ENCODE results near the gene CEBPG.

DNA sequence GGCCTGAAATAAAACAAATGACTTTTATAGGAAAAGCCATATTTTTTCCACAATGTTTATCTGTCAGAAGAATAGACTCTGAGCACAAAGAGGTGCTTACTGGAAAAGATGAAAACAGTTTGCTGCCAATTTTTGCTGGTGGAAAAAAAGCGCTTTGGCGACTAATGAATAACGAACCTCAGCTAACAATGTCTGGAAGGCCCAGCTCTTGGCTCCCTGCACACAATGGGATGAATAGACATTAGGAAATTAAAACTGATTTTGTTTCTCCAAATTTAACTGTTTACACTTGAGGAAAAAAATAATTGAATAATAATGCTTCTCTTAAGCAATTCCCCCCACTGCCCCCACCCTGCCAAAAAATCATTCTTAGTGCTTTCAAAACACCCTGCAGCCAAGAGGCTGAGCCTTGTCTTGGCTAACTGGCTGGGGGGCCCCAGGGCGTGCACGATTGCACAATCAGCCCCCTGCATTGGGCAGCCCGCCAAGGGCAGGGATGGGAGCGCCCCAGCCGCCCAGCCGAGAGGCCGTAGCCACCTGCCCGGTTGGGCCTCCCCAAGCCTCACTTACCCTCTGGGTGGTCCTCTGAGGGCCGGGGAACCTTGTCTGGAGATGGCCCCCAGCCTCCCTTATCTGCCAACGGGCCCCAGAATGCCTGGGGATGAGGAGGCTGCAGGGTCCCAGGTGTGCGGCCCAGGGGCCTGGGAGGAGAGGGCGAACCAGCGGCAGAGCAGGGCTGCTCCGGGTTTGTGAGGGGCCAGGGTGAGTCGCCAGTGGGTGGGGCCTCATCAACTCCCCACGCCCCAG, 16.8 kb downstream of the CEBPG start:
- no peak for TF ChIP-seq POLR2AphosphoS5 (IDR thresholded peaks at IDR 0.05; ENCODE audit: control insufficient read depth, insufficient read depth, low read depth, low read length)
- TF ChIP-seq ZNF121 (CRISPR knock-in tag; conservative IDR thresholded peaks at IDR 0.05): no peak
- no peak for TF ChIP-seq POLR2A (conservative IDR thresholded peaks at IDR 0.05)
- TF ChIP-seq NBN (IDR thresholded peaks at IDR 0.05; ENCODE audit: low read depth): no peak
- TF ChIP-seq YY1 (IDR thresholded peaks at IDR 0.05; ENCODE audit: borderline replicate concordance in 1 of 3, control insufficient read depth in 1 of 3, extremely low read depth in 1 of 3, insufficient read depth in 3 of 3, insufficient read length in 1 of 3, insufficient replicate concordance in 2 of 3, low read depth in 1 of 3, low read length in 2 of 3): no peak
- TF ChIP-seq, protein P1, sequence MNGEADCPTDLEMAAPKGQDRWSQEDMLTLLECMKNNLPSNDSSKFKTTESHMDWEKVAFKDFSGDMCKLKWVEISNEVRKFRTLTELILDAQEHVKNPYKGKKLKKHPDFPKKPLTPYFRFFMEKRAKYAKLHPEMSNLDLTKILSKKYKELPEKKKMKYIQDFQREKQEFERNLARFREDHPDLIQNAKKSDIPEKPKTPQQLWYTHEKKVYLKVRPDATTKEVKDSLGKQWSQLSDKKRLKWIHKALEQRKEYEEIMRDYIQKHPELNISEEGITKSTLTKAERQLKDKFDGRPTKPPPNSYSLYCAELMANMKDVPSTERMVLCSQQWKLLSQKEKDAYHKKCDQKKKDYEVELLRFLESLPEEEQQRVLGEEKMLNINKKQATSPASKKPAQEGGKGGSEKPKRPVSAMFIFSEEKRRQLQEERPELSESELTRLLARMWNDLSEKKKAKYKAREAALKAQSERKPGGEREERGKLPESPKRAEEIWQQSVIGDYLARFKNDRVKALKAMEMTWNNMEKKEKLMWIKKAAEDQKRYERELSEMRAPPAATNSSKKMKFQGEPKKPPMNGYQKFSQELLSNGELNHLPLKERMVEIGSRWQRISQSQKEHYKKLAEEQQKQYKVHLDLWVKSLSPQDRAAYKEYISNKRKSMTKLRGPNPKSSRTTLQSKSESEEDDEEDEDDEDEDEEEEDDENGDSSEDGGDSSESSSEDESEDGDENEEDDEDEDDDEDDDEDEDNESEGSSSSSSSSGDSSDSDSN (IDR thresholded peaks at IDR 0.05; ENCODE audit: borderline replicate concordance in 1 of 2, low read depth in 2 of 2, low read length in 2 of 2): no peak
- TF ChIP-seq, protein P2, sequence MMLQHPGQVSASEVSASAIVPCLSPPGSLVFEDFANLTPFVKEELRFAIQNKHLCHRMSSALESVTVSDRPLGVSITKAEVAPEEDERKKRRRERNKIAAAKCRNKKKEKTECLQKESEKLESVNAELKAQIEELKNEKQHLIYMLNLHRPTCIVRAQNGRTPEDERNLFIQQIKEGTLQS (IDR thresholded peaks at IDR 0.05): no peak
- TF ChIP-seq, protein P2 (CRISPR knock-in tag; conservative IDR thresholded peaks at IDR 0.05): no peak
- TF ChIP-seq, protein P3, sequence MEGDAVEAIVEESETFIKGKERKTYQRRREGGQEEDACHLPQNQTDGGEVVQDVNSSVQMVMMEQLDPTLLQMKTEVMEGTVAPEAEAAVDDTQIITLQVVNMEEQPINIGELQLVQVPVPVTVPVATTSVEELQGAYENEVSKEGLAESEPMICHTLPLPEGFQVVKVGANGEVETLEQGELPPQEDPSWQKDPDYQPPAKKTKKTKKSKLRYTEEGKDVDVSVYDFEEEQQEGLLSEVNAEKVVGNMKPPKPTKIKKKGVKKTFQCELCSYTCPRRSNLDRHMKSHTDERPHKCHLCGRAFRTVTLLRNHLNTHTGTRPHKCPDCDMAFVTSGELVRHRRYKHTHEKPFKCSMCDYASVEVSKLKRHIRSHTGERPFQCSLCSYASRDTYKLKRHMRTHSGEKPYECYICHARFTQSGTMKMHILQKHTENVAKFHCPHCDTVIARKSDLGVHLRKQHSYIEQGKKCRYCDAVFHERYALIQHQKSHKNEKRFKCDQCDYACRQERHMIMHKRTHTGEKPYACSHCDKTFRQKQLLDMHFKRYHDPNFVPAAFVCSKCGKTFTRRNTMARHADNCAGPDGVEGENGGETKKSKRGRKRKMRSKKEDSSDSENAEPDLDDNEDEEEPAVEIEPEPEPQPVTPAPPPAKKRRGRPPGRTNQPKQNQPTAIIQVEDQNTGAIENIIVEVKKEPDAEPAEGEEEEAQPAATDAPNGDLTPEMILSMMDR (IDR thresholded peaks at IDR 0.05 in 2 of 3, conservative IDR thresholded peaks at IDR 0.05 in 1 of 3; ENCODE audit: insufficient read depth in 2 of 3, low read depth in 1 of 3, low read length in 3 of 3): no peak

Measured in K562 (cell line).